GM12892 (cell line): ENCODE data around the gene MOSPD3.

Experiments
- DNase-seq: peaks from one replicate; pipeline ENCODE4 v3.0.0; 2011; ENCODE audit not compliant: insufficient read length
- FAIRE-seq: peaks from 2 replicates; lab custom pipeline; 2011; peaks lifted over from hg19 to GRCh38; lab: Jason Lieb, UNC
- POLR2A ChIP-seq: IDR thresholded peaks from 2 replicates; pipeline ENCODE4 v1.6.1; 2011; ENCODE audit warnings: low read depth, low read length, control low read depth
- POLR2AphosphoS5 ChIP-seq: IDR thresholded peaks from 2 replicates; pipeline ENCODE4 v1.6.1; 2011; ENCODE audit warnings: low read depth, low read length, control low read depth
- TAF1 ChIP-seq: IDR thresholded peaks from 2 replicates; pipeline ENCODE4 v1.6.1; 2011; ENCODE audit warnings: low read depth, mild to moderate bottlenecking, control low read depth, low read length, borderline replicate concordance

The MOSPD3 gene

GRCh38 chr7:100570954-100571828 lies 41.1 kb upstream of the MOSPD3 start:
- TF ChIP-seq TAF1 (no peak), POLR2AphosphoS5 (0 out of 2 replicates have a peak, but pooled peaks have one; percentile 17)
- FAIRE-seq, result no peak
- DNase-seq, result no peak

DNA sequence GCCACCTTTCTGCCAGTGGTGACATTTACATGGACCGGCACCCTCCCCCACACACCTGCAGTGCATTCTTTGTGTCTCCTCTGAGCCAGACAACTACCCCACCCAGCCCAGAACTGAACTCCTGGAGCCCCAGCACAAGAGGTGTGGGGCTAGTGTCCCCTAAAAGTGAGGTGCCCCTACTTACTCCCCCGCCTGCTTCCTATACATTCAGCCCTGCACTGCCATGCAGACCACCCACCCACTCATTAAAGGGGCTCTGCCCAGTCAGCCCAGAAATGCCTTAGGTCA lies 40.6 kb upstream of the MOSPD3 start:
- TF ChIP-seq POLR2A, result no peak
- no peak for TF ChIP-seq POLR2AphosphoS5
- no peak for TF ChIP-seq TAF1
- no peak for DNase-seq
- FAIRE-seq, result no peak

DNA sequence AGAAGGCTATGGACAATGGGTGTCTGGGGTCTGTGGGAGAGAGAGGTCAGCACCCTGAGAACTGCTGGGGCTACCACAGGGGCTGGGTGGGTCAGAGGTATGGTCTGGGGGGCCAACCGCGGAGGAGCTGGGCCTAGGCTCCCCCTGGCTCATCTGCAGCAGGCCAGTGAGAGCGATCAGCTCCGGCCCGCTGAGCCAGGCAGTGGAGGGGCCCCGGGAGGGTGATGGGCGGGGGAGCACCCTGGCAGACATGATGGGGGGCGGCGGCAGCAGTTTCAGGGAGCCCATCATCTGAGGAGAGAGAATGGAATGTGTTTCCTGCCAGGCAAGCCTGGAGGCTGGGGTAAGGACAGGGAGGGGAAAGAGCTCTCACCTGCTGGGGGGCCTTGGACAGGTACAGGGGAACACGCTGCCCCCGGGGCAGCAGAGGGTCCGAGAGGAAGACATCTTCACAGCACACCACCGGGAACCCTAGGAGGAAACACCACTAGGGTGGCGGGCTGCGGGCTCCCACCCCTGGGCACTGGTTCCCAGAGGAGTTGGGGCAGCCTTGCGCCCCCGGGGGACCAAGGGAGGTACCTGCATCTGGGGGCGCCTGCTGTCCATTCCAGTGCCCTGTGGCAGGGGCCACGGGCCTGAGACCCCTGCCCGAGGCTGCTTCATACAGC lies 39.9 kb upstream of the MOSPD3 start:
- DNase-seq, result no peak
- TF ChIP-seq POLR2AphosphoS5, result no peak
- no peak for TF ChIP-seq TAF1
- TF ChIP-seq POLR2A, result no peak
- no peak for FAIRE-seq

GRCh38 chr7:100572949-100573675 lies 39.2 kb upstream of the MOSPD3 start:
- FAIRE-seq (no peak), DNase-seq (no peak)
- TF ChIP-seq POLR2A (no peak), POLR2AphosphoS5 (no peak; the same call in 1 of the 2 replicates), TAF1 (no peak)

DNA sequence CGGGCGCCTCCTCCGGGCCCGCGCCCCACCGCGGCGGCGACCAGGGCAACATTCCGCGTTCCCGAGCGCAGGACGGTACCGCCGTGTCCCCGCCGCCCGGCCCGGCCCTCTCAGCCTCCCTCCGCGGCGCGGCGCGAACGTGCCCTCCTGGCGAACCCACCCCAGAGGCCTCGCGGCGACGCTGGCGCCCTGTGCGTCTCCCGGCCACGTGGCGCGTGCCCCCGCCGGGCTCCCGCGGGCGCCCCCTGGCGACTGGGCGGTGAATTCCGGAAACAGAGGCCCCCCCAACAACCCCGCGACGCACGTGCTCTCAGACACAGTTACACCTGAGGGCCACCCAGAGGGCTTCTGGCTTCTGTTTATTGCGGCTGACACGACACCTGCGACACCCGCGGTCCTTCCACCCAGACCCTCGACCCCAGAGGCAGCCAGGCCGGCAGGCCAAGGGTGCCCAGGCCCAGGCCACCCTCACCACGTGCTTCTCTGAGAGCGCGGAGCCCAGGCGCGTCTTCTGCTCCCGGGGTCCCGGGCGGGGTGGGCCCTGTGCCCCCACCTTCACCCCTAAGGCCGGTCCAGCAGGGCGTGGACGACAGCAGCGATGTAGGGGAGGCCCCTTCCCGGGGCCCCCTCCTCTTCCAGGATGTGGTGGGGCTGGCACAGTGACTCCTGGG lies 38.5 kb upstream of the MOSPD3 start, which contains the start of gene SAP25:
Gene SAP25, minus strand, starts transcription at position 210 of the 671 bp plus-strand sequence. Its CDS starts 158 bp downstream, at position 52.
- TF ChIP-seq POLR2A, result no peak
- TF ChIP-seq POLR2AphosphoS5, result no peak
- TF ChIP-seq TAF1, result no peak
- DNase-seq (no peak), FAIRE-seq (no peak)

GRCh38 chr7:100574362-100575205 lies 37.8 kb upstream of the MOSPD3 start:
- DNase-seq (no peak), FAIRE-seq (no peak)
- TF ChIP-seq POLR2A, result no peak
- TF ChIP-seq TAF1, result no peak
- TF ChIP-seq POLR2AphosphoS5, result no peak

DNA sequence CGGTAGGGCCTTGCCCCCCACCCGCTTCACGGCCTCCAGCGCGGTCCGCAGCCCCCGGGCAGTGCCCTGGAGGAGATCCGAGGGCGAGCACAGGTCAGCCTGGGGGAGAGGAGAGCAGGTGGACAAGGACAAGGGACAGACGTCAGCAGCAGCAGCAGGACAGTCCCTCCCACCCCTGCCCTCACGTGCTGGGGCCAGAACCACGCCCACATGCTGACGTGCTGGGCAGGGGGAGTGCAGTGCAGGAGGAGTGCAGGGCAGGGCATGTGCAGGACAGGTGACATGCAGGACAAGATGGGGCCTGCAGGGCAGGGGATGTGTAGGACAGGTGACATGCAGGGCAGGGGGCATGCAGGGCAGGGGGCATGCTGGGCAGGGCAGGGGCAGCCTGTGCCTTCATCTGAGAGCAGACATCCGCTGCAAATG lies 37.1 kb upstream of the MOSPD3 start:
- DNase-seq (no peak), FAIRE-seq (no peak)
- no peak for TF ChIP-seq POLR2A
- no peak for TF ChIP-seq TAF1
- TF ChIP-seq POLR2AphosphoS5, result no peak

DNA sequence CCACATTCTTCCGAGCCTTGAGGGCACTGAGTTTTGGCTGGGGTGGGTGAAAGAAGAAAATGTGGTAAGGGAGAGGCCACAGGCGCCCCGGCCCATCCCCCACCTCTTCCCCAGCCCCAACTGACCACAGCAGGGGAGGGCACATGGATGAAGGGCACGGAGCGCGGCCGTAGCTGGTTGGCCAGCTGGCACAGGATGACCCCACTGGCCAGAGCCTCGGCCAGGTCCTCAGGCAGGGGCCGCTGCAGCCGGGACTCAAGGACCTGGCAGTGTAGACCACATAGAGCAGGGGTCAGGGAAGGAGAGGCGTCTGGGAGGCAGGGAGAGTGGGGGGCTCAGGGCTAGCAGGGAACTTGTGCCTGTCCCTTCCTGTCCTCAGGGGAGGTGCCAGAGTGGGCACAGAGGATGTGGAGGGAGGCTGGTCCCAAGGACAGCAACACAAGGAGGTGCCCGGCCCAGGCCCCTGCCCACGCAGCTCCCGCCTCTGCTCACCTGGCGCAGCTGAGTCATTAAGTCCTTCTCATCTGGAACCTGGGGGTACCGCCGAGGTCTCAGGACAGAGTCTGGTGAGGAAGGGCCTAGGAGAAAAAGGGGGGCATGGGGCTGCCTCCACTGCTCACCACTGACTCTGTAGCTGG lies 36.5 kb upstream of the MOSPD3 start:
- TF ChIP-seq POLR2A (no peak), TAF1 (no peak), POLR2AphosphoS5 (no peak)
- no peak for FAIRE-seq
- no peak for DNase-seq

DNA sequence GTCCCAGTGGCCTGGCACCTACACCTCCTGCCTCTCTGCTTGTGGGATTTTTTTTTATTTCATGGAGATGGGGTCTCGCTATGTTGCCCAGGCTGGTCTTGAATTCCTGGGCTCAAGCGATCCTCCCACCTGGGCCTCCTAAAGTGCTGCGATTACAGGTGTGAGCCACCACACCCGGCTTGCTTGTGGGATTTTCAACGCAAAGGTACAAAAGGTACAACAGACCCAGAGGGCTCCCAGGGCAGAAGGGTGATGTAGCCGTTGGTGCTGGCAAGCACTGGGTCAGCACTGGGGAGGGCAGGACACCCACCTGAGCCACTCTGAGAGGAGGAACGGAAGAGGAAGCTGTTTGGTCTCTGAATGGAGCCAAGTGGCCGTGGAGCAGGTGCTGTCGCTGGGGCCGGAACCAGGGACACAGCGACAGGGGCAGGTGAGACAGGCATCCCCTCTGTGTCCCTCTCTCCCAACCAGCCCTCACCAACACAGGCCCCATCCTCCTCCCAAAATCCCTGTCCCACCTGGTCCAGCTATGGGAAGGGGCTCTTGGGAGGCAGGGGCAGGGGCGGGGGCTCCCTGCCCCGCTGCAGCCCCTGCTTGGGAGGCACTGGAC lies 35.9 kb upstream of the MOSPD3 start:
- DNase-seq (no peak), FAIRE-seq (no peak)
- TF ChIP-seq TAF1 (no peak), POLR2AphosphoS5 (no peak), POLR2A (no peak)

GRCh38 chr7:100577103-100577502 lies 35.2 kb upstream of the MOSPD3 start:
- DNase-seq (no peak), FAIRE-seq (no peak)
- TF ChIP-seq TAF1 (no peak), POLR2A (no peak), POLR2AphosphoS5 (no peak)
